SU-DHL-6 (cell line): Measurements from ENCODE around the gene UNC13C.

Experiments used
- H2AFZ ChIP-seq: fragments of 200-600 bp; sonication (generic); 2 replicates; pipeline ENCODE4 v1.6.1; 2014; ENCODE audit warnings: low read depth, mild to moderate bottlenecking, moderate library complexity, mixed read lengths, antibody characterized with exemption, low read length; ENCODE audit not compliant: severe bottlenecking
- H3F3A ChIP-seq: fragments of 200-600 bp; shearing (Covaris generic); 2 replicates; pipeline ENCODE4 v1.6.0; 2016; ENCODE audit warnings: antibody characterized with exemption, mild to moderate bottlenecking; ENCODE audit not compliant: insufficient read depth
- H3K27ac ChIP-seq: fragments of 200-600 bp; sonication (generic); 2 replicates; pipeline ENCODE4 v1.5.1; 2016; ENCODE audit warnings: low read depth, mild to moderate bottlenecking, low read length, moderate library complexity, mixed read lengths
- H3K27me3 ChIP-seq: fragments of 200-600 bp; sonication (generic), shearing (Covaris generic); 2 replicates; pipeline ENCODE4 v1.6.0; 2014; ENCODE audit warnings: mild to moderate bottlenecking, low read length
- H3K36me3 ChIP-seq: fragments of 200-600 bp; sonication (generic); 2 replicates; pipeline ENCODE4 v1.6.1; 2014; ENCODE audit warnings: mild to moderate bottlenecking, low read length, mixed read lengths
- H3K4me2 ChIP-seq: fragments of 300-600, 200-600 bp; shearing (Covaris generic), sonication (generic); 2 replicates; pipeline ENCODE4 v1.6.0; 2014; ENCODE audit warnings: low read length, low read depth, mild to moderate bottlenecking; ENCODE audit not compliant: poor library complexity, severe bottlenecking
- H3K4me3 ChIP-seq: fragments of 200-600 bp; sonication (generic); 2 replicates; pipeline ENCODE4 v1.5.1; 2014; ENCODE audit warnings: antibody characterized with exemption, low read length, mild to moderate bottlenecking, mixed read lengths; ENCODE audit not compliant: insufficient read depth, poor library complexity, severe bottlenecking
- H3K79me2 ChIP-seq: fragments of 200-600 bp; sonication (generic); 2 replicates; pipeline ENCODE4 v1.6.1; 2014; ENCODE audit warnings: mild to moderate bottlenecking, low read length, moderate library complexity; ENCODE audit not compliant: insufficient read depth
- H3K9ac ChIP-seq: fragments of 200-600 bp; sonication (generic); 2 replicates; pipeline ENCODE4 v1.7.0; 2014; ENCODE audit warnings: mild to moderate bottlenecking, low read length
- H3K9me2 ChIP-seq: fragments of 200-600 bp; sonication (generic); replicated peaks from 2 replicates; pipeline ENCODE4 v1.6.1; 2014; ENCODE audit warnings: low read length; ENCODE audit not compliant: insufficient read depth
- H3K9me3 ChIP-seq: fragments of 200-600 bp; sonication (generic); 2 replicates; pipeline ENCODE4 v1.6.1; 2014; ENCODE audit warnings: low read length, mixed read lengths; ENCODE audit not compliant: insufficient read depth
- H4K20me1 ChIP-seq: fragments of 200-600 bp; sonication (generic); 2 replicates; pipeline ENCODE4 v1.6.1; 2014; ENCODE audit warnings: low read depth, mild to moderate bottlenecking, antibody characterized with exemption, low read length, moderate library complexity, mixed read lengths
- CTCF ChIP-seq: fragments of 200-600 bp; sonication (generic); IDR thresholded peaks from one replicate; pipeline ENCODE4 v1.5.1; 2017; ENCODE audit warnings: antibody characterized with exemption, mild to moderate bottlenecking, low read length, moderate library complexity; ENCODE audit not compliant: insufficient read depth, poor library complexity, severe bottlenecking
- EZH2phosphoT487 ChIP-seq: fragments of 200-600 bp; sonication (generic), shearing (Covaris generic); conservative IDR thresholded peaks from 2 replicates; pipeline ENCODE4 v1.6.1; 2018; ENCODE audit warnings: mild to moderate bottlenecking, antibody characterized with exemption, low read length, moderate library complexity, mixed read lengths

Gene UNC13C

GRCh38 chr15:54520616-54521015 is 542.4 kb downstream of the UNC13C start:
- no peak overlapping the region for H2AFZ ChIP-seq
- H3K27me3 ChIP-seq = no peaks in the 10 kb centered on the region
- H4K20me1 ChIP-seq = no peaks in the 10 kb centered on the region
- no peak for TF ChIP-seq EZH2phosphoT487
- TF ChIP-seq CTCF = no peak
- H3K9ac ChIP-seq = no peak overlapping the region
- no peaks in the 10 kb centered on the region; the same call in 1 of the 2 replicates for H3K9me2 ChIP-seq
- H3K9me3 ChIP-seq = no peaks in the 10 kb centered on the region
- H3K36me3 ChIP-seq = no peaks in the 10 kb centered on the region
- no peaks in the 10 kb centered on the region for H3K79me2 ChIP-seq
- no peak overlapping the region for H3K4me2 ChIP-seq
- H3K4me3 ChIP-seq = no peak overlapping the region
- no peak overlapping the region for H3K27ac ChIP-seq
- no peaks in the 10 kb centered on the region for H3F3A ChIP-seq

GRCh38 chr15:54521206-54521605 is 543.0 kb downstream of the UNC13C start:
- no peaks in the 10 kb centered on the region for H3K36me3 ChIP-seq
- no peak overlapping the region for H2AFZ ChIP-seq
- TF ChIP-seq CTCF (no peak), EZH2phosphoT487 (no peak)
- no peaks in the 10 kb centered on the region; the same call in 1 of the 2 replicates for H3K9me2 ChIP-seq
- no peak overlapping the region for H3K27ac ChIP-seq
- H3K9ac ChIP-seq = no peak overlapping the region
- no peaks in the 10 kb centered on the region for H4K20me1 ChIP-seq
- H3K27me3 ChIP-seq = no peaks in the 10 kb centered on the region
- H3F3A ChIP-seq = no peaks in the 10 kb centered on the region
- no peak overlapping the region for H3K4me3 ChIP-seq
- no peak overlapping the region for H3K4me2 ChIP-seq
- no peaks in the 10 kb centered on the region for H3K9me3 ChIP-seq
- no peaks in the 10 kb centered on the region for H3K79me2 ChIP-seq

- H3K27ac ChIP-seq = no peak overlapping the region
Observed at GRCh38 chr15:54528021-54528420, 549.8 kb downstream of the UNC13C start.

More at GRCh38 chr15:54528021-54528420, 549.8 kb downstream of the UNC13C start:
- H3K4me3 ChIP-seq = no peak overlapping the region
- peaks cover 3% of the 10 kb centered on the region; the same call in 1 of the 2 replicates for H3K9me2 ChIP-seq
- no peak overlapping the region for H3K9ac ChIP-seq
- no peaks in the 10 kb centered on the region for H3F3A ChIP-seq
- H3K36me3 ChIP-seq = no peaks in the 10 kb centered on the region
- H3K4me2 ChIP-seq = no peak overlapping the region
- H3K79me2 ChIP-seq = no peaks in the 10 kb centered on the region
- no peak overlapping the region for H2AFZ ChIP-seq
- H4K20me1 ChIP-seq = no peaks in the 10 kb centered on the region
- no peaks in the 10 kb centered on the region for H3K27me3 ChIP-seq
- TF ChIP-seq EZH2phosphoT487 (no peak), CTCF (no peak)
- no peaks in the 10 kb centered on the region for H3K9me3 ChIP-seq
